Sigmoid colon (tissue), 7 donors: Measurements from ENCODE around the gene GPSM3. TPM values are rescaled to one million over a fixed set of nuclear protein-coding genes. Genes with fewer than 3 reads are reported as not detected.

Source experiments
- DNase-seq: peaks from one replicate; pipeline ENCODE4 v3.0.0-alpha.2; 2019
- H3K27ac ChIP-seq, 4 donors: fragments of 200-600 bp; sonication (generic); one replicate each; pipeline ENCODE4 v1.5.1; 2016 to 2019; ENCODE audit warnings: mild to moderate bottlenecking in 1 of 4
- H3K27me3 ChIP-seq, 3 donors: fragments of 200-600 bp; sonication (generic); one replicate each; pipeline ENCODE4 v1.5.1; 2019; ENCODE audit warnings: mild to moderate bottlenecking in 1 of 3
- H3K36me3 ChIP-seq, 4 donors: fragments of 200-600 bp; sonication (generic); one replicate each; pipeline ENCODE4 v1.5.1; 2016 to 2019
- H3K4me1 ChIP-seq, 4 donors: fragments of 200-600 bp; sonication (generic); one replicate each; pipeline ENCODE4 v1.5.1; 2017 to 2019
- H3K4me3 ChIP-seq, 4 donors: fragments of 200-600 bp; sonication (generic); one replicate each; pipeline ENCODE4 v1.5.1; 2017 to 2019; ENCODE audit warnings: mild to moderate bottlenecking in 2 of 4, moderate library complexity in 1 of 4
- H3K9me3 ChIP-seq, 4 donors: fragments of 200-600 bp in 3 of 4; sonication (generic) in 3 of 4; one replicate each; pipeline versions ENCODE4 v1.5.1 to v1.6.1; 2013 to 2019
- CTCF ChIP-seq, 4 experiments: fragments of 450-650 bp in 3 of 4; fragments of 200-600 bp in 1 of 4; IDR thresholded peaks; one replicate each; pipeline ENCODE4 v1.5.1; 2016 to 2019; ENCODE audit warnings: antibody characterized with exemption in 4 of 4, mild to moderate bottlenecking in 3 of 4, moderate library complexity in 2 of 4
- EP300 ChIP-seq, 4 donors: sonication (generic); formaldehyde crosslinking; IDR thresholded peaks; one replicate each; pipeline ENCODE4 v1.6.1; 2017; ENCODE audit warnings: antibody characterized with exemption in 4 of 4
- POLR2A ChIP-seq, 2 donors: fragments of 450-650 bp; IDR thresholded peaks; one replicate each; pipeline ENCODE4 v1.6.1; 2016; ENCODE audit warnings: antibody characterized with exemption in 2 of 2, mild to moderate bottlenecking in 2 of 2, moderate library complexity in 2 of 2
- POLR2AphosphoS5 ChIP-seq, 4 donors: sonication (generic); formaldehyde crosslinking; IDR thresholded peaks; one replicate each; pipeline ENCODE4 v1.6.1; 2017; ENCODE audit warnings: antibody characterized with exemption in 4 of 4
- WGBS, 2 donors: extraction: QIAGEN DNeasy Blood & Tissue Kit; methylation state at CpG; one replicate each; pipeline ENCODE4 v1.1.7; 2013; 5-methylcytosine and 5-hydroxymethylcytosine counted together
- intact Hi-C: fragments of 100-400 bp; cut with DNase I; formaldehyde crosslinking; loops from one replicate; pipeline ENCODE4 v1.15.1; 2023
- polyA plus RNA-seq, 3 donors: library from polyadenylated mRNA; stranded (reverse); fragments of 200-250 nt; gene quantifications; one replicate each; pipeline ENCODE4 v1.2.3, GENCODE V29; 2013
- total RNA-seq, 4 donors: library from RNA; depleted of rRNA; stranded (reverse); fragments of >200 nt; gene quantifications; one replicate each; pipeline ENCODE4 v1.1.0, GENCODE V29; 2016
- donor health status: healthy with polysubstance abuse.
- donor health status: Bipolar disorder and iron deficiency.
- donor health status: healthy.

The GPSM3 gene
- total and polyA plus RNA-seq, 7 donors = 5.0 to 56.2 (median 13.3) TPM

GRCh38 chr6:32224696-32225095 is 32.3 kb upstream of the GPSM3 start:
- no peaks in the 10 kb centered on the region for H3K36me3 ChIP-seq
- 66 to 73% methylated on average over 2 of the region's 2 CpGs for WGBS, 2 donors
- TF ChIP-seq EP300 (IDR thresholded peaks at IDR 0.05) = no peak
- no peak for TF ChIP-seq CTCF (IDR thresholded peaks at IDR 0.05)
- TF ChIP-seq POLR2A (IDR thresholded peaks at IDR 0.05) = no peak
- no peak for TF ChIP-seq POLR2AphosphoS5 (IDR thresholded peaks at IDR 0.05)
- intact Hi-C loops = no loop called here
- H3K4me1 ChIP-seq = no peaks in the 10 kb centered on the region
- H3K4me3 ChIP-seq = no peak overlapping the region
- H3K27me3 ChIP-seq = peaks cover 0 to 5% (median 0%) of the 10 kb centered on the region in 3 donors
- H3K9me3 ChIP-seq = no peaks in the 10 kb centered on the region
- no peak for DNase-seq
- H3K27ac ChIP-seq = no peak overlapping the region

- peak within 1 kb of the TSS in 2 of 4 donors; percentile 21 to 38 for H3K27ac ChIP-seq
- peaks cover 0 to 5% (median 0%) of the 10 kb centered on the region in 3 donors for H3K27me3 ChIP-seq
These were observed 31.1 kb upstream of the GPSM3 start, which contains the start of gene NOTCH4 for GRCh38 chr6:32223258-32224235. Gene NOTCH4 (minus strand): TSS chr6:32224067. CDS start chr6:32223928, 139 bp downstream.

GRCh38 chr6:32222333-32223230 is 30.1 kb upstream of the GPSM3 start:
- Histone ChIP-seq H3K27ac (peak overlapping the region in 2 of 4 donors; percentile 21 to 38), H3K9me3 (no peaks in the 10 kb centered on the region), H3K4me3 (peak overlapping the region in 1 of 4 donors; percentile 9), H3K4me1 (no peaks in the 10 kb centered on the region), H3K27me3 (peaks cover 0 to 5% (median 0%) of the 10 kb centered on the region in 3 donors), H3K36me3 (no peaks in the 10 kb centered on the region)
- intact Hi-C loops = no loop called here
- no peak for DNase-seq
- TF ChIP-seq CTCF (IDR thresholded peaks at IDR 0.05) = no peak
- no peak for TF ChIP-seq EP300 (IDR thresholded peaks at IDR 0.05)
- TF ChIP-seq POLR2A (IDR thresholded peaks at IDR 0.05) = no peak
- TF ChIP-seq POLR2AphosphoS5 (IDR thresholded peaks at IDR 0.05) = no peak
- WGBS, 2 donors = 80 to 91% methylated on average over 8 of the region's 8 CpGs

More at GRCh38 chr6:32223258-32224235, 31.1 kb upstream of the GPSM3 start, which contains the start of gene NOTCH4:
- no peaks in the 10 kb centered on the region for H3K4me1 ChIP-seq
- DNase-seq = no peak
- intact Hi-C loops = no loop called here
- H3K9me3 ChIP-seq = no peaks in the 10 kb centered on the region
- 60 to 62% methylated on average over 20 of the region's 20 CpGs for WGBS, 2 donors
- H3K4me3 ChIP-seq = peak within 1 kb of the TSS in 1 of 4 donors; percentile 9
- H3K36me3 ChIP-seq = no peaks in the 10 kb centered on the region
- TF ChIP-seq POLR2AphosphoS5 (IDR thresholded peaks at IDR 0.05) = peak in 1 of 4 donors; percentile 13
- no peak for TF ChIP-seq CTCF (IDR thresholded peaks at IDR 0.05)

GRCh38 chr6:32220021-32220420 is 27.6 kb upstream of the GPSM3 start:
- Histone ChIP-seq H3K27me3 (peaks cover 0 to 5% (median 0%) of the 10 kb centered on the region in 3 donors), H3K4me1 (no peaks in the 10 kb centered on the region), H3K36me3 (no peaks in the 10 kb centered on the region), H3K27ac (no peak overlapping the region), H3K4me3 (no peak overlapping the region), H3K9me3 (no peaks in the 10 kb centered on the region)
- intact Hi-C loops = no loop called here
- 63 to 79% methylated on average over 4 of the region's 4 CpGs for WGBS, 2 donors
- DNase-seq = peak; percentile 55
- TF ChIP-seq EP300 (IDR thresholded peaks at IDR 0.05) (no peak), POLR2AphosphoS5 (IDR thresholded peaks at IDR 0.05) (no peak), CTCF (IDR thresholded peaks at IDR 0.05) (no peak), POLR2A (IDR thresholded peaks at IDR 0.05) (no peak)
